GM18499 (cell line): ENCODE data around the gene ZNF423.

ENCODE experiments used
- ATAC-seq: cut with Tn5 transposase; IDR thresholded peaks from one replicate; pipeline ENCODE4 v1.9.1; 2021; ENCODE audit warnings: moderate number of reproducible peaks; ENCODE audit not compliant: insufficient read depth, unreplicated experiment

ZNF423 gene

DNA sequence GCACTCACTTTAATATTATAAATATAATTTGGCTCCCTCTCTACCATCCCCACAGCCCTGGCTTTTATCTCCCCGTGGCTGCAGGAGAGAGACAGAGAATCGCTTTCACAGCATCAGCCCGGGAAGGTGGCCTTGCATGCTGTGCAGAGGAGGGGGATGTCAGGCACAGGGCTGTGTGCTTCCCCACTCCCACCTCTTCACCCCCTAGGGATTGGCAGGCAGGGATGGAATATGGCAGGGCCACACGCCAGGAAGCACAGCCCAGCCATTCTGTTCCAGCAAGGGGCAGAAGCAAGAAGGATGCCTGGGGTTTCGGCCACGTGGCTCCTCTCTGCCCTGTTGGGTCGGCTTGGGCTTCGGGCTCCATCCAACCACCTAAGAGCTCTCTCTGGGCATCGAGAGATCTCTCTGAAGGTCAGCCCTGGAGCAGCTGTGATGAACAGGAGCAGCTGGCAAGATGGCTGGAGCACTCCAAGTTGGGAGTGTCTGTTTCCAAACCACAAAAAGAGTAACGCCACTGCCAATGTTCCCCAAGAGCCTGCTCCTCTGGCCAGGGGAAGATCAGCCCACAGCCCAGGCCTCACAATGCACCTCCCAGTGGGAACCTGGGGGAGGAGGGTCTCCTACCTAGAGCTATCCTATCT is 259.1 kb downstream of the ZNF423 start:
- no peak for ATAC-seq

DNA sequence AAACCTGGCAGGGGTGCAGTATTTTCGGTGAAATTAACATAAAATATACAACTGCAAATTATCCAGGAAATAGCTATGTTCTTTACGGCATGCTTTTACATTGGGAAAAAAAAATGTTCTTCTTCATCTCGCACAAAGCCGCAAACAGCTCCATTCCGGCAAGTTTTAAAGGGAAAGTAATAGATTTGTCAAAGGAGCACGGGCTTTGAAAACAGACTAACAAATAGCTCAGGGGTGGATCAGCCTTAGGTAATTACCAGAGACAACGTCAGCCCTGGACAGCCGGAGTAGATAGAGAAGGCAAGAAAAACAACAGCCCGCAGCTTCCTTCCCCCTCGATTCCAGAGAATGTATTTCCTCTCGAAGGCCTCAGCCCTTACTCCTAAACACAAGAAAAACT is 259.8 kb downstream of the ZNF423 start:
- ATAC-seq = no peak

DNA sequence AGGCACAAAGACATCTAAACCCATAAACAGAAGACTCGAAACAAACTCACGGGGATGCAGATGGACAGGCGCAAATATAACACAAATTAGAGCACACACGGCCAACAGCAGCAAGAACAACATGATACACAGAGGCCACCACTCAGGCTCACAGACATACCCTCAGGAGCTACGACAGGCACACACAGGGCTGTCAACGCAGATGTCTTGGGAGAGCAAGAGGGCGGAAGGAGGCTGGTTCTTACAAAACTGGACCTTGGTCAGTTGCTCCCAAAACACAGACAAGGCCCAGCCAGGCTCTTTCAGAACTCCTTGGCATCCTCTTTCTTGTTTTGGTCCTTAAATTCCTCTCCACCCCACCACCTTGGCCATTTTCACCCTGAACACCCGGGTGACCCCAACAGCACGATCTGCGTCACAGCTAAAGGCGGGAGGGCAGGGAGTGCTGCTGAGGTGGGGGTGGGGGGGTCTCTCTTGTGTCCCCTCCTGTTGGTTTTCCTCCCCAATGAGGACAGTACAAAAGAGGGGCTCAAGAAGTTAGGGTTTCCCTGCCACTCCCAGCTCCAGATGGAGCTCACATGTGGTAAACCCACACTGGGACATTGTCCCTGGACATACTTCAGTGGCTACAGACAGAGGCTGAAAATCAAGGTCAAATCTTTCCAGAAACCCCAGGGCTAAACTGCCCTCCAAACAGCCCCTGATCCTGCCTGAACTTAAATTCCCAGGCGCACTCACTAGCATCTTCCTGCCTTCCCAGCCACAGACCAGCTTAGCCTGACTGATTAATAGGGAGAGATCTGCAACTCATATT is 261.0 kb downstream of the ZNF423 start:
- ATAC-seq = no peak

DNA sequence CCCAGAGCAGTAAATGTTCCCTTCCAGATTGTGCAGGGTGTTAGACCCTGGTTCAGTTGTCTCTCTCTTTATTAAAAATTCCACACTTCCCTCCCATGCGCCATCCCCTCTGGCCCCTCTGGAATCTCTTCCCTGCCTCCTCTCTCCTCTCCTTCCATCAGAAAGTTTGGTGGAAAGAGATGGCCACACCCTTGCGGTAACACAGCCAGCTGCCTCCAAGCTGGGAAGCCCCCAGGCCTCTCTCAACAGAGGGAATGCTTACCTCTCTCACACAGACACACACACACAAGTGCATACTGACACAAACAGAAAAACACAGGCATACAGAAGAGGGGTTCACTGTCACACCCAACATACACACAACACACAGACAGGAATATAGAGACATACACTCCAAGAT is 261.8 kb downstream of the ZNF423 start:
- no peak for ATAC-seq

DNA sequence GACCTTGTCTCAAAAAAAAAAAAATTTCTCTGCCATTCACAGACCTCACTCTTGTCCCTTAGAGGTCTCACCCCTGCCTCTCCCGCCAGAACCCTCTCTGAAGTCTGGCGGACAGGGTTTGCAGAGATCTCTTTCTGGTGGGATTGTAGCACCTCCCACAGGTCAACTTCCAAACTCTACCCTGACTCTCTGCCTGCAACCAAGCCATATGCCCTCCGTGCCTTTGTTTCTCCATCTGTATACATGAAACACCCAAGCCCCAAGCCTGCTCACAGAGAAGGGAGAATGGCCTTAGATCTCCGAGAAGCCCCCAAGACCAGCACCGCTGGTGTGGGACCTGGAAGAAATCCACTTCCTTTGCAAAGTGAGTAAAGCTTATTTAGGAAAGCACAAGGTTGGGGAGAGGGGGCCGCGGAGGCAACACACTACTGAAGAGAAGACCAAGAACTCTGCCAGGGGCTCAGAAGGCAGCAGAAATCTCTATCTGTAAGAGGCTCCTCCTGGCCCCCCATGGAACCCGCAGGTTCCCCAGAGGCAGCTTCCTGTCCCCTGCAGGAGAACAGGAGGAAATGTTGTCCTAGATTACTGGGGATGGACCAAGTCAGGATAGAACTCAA is 262.4 kb downstream of the ZNF423 start:
- no peak for ATAC-seq

DNA sequence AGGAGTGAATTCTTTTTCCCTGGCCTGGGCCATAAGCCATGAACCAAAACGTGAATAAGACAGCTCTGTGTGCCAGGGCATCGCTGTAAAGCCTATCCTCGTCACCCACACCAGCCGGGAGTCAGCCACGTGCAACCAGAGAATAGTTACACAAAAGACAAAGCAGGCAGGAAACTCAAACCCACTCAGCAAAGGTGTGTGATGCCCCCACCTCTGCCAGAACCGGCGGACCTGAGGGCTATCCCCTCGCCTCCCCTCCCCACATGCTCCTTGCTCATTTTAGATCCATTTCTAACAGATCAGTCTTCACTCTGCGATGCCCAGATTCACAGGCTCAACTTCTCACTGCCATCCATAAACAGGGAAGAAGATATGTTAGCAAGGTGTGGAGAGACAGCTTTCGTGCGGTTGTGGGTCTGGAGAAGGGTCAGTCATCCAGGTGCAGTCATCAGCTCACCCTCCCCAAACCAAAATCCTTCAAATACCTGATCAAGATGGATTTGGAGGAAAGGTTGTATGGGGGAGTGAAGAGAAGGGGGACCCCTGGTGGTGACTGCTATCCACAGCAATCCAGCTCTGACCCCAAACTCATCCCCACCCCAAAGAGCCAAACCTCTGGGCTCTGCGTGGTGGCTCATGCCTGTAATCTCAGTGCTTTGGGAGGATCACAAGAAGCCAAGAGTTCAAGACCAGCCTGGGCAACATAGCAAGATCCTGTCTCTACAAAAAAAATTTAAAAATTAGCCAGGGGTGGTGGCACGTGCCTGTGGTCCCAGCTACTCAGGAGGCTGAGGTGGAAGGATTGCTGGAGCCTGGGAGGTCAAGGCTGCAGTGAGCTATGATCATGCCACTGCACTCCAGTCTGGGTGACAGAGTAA is 263.1 kb downstream of the ZNF423 start:
- ATAC-seq = no peak

DNA sequence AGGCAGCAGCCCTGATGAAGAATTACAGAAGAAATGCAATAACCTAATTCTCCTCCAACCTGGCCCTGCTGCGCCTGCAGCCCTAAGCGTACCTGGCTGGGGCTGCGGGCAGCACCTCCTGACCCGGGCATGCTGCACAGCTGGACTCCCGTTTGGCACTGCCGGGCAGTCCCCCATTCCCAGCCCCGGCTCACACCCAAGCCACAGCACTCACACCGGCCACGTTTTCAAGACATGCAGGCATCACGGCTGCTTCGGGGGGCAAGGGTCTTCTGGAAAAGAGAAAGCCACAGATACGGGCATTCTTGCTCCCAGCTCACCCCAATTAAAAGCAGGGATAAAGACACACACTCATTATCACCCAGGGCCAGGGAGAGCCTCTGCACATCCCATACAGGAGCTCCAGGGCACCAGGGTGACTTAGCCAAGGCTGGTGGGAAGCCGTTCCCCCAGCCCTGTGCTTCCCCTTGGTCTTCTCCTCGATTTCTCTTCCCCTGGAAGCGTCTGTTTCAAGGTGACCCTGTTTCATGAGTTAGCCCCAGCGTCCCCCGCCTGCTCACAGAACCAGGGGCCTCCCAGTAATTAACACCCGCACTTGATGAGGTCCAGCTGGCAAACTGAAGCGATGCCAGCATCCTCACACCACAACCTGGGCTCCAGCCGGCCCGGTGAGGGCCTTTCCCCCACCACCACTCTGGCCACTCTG is 265.6 kb downstream of the ZNF423 start:
- ATAC-seq = no peak

DNA sequence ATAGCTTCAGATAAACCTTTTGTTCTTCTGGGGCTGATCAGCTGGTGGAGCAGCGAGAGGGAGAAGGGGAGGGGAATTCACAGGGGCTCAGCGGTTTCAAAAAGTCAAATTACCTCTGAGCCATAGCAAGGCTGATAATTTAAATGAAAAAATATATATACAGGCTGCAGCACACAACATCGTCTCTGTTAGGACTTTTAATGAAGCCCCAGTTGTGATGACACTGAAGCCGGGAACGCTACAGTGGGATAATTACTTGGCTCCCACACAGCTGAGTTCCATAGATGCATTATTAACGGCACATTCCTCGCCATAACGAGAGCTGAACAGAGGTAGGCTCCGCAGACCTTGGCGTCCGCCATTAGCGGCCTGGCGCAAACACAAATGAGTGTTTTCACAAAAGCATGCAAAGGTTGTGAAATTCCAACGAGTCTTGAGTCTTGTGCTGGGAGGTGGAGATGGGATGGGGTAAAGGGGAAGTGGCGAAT is 266.3 kb downstream of the ZNF423 start:
- no peak for ATAC-seq

DNA sequence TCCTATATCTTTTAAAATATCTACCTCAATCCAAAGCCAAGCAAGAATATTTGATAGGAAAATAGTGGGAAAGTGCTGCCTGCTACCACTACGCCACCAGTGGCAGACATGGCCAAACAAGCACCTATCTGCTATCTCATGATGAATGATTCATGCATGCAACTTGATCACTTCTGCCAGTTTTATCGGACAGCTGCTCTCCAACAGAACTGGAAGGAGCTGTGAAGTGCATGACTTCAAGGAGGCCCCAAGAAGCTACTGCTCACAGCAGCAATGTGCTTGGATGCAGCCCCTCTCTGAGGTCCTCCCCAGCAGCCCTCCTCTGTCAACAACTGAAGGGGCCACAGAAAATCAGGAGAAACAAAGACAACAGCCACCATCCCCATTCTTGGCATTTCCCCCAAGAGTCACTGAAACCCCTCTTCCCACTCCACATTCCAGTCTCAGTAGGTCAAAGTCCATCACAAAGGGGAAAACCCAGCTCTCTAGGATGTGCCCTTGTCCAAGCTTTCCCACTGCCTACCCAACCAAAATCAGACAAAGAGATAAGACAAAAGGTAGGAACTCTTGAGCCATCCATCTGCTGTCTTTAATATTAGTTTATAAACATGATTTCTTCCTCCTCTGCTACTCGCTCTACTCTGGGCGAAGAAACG is 267.1 kb downstream of the ZNF423 start:
- no peak for ATAC-seq

DNA sequence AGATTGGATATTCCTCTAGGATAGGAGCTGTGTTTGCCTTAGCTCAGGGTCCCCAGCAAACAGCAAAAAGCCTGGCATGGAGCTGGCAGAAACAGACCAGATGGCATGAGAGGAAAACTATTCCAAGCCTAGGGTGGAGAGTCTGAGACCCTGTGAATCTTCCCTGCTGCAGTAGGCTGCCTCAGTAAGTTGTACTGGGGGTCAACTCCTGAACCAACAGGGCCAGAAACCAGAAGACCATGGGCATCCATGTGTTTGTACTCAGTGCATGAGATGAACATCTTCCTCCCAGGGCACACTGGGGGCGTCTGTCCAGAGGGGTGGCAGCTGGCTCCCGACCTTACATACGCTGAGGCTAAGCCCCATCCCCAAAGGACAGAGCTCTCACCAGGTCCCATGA is 267.9 kb downstream of the ZNF423 start:
- ATAC-seq = no peak

DNA sequence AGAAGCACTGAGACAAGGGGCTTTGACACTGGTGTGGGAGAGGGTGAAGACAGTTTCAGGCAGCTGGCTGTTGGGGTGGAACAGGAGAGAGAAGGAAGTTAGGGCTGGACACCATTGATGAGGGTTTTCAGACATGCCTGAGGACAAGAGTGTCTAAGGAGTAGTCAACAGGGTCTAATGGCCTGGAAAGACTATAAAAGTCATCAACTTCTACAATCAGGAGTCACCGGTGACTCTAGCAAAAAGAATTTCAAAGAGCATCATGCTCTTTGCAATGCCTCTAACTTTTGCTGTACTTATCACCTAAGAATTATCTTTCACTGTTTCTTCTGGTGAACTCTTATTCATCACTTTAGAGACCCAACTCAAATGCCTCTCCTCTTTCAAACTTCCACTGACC is 268.4 kb downstream of the ZNF423 start:
- no peak for ATAC-seq

DNA sequence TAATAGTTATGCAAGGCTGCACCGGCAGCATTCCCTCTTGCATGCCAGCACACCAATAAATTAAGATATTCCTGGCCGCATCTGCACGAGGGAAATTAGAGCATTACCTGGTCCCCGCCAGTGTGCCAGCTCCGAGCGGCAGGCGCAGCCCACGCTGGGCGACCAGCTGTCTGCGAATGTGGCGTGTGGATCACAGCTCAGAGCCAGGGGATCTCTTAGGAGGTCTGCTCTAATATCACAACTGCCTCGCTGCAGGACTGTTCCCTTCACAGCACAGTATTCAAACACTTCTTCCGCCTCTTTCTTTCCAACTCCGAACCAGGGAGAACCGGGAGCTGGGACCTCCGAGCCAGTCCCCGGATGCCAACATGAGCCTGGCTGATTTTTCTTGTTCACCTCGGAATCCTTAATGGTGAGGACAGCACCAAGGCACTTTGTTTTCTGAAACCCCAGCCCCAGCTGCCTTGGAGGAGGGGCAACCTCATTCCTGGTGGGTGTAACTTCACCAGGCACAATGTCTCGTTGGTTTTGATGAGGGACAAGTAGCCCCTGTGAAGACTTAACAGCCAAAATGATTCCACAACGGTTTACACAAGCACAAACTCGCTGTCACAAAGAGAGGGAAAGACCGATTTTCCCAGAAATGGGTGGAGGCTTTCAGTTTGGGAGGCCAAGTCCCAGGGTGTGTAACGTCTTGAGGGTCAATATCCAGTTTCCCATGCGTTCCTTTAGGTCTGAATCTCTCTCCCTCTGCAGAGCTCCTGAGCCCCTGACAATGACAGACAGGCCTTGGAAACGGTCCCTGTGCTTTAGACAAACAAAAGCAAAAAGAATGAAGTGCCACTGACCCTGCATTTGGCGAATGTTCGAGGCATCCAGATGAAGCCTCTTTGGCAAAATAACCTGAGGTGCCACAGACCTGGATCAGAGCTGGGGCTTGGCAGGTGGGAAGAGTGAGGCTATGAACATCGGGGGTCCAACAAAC is 269.2 kb downstream of the ZNF423 start:
- no peak for ATAC-seq

DNA sequence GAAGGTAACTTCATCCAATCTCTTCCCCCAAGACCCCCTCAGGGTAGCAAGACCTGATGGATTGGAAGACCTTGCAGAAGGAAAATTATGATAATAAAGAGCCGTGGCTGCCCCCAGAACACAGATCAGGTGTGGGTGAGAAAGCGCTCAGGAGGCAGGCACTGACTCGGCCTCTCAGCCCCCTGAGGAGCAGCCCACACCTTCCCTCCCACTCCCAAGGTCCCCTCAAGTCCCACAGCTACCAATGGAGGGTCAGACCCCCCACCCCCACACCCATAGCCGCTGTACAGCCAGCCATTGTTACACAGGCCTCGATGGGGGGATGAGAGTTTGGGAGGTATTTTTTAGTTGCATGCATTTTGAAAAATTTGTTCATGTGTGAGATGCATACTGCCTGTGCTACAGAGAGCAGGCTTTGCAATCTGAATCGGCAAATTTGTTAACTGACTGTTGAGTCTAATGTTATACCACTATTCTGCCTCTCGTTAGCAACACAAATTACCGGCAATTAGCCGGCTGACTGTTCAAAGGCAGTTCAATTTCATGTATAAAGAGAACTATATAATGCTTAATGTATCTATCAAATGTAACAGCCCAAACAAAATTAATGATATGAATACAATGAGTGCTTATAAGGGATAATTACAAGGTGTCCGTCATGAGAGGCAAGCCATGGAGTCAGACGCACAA is 270.6 kb downstream of the ZNF423 start:
- ATAC-seq = no peak

DNA sequence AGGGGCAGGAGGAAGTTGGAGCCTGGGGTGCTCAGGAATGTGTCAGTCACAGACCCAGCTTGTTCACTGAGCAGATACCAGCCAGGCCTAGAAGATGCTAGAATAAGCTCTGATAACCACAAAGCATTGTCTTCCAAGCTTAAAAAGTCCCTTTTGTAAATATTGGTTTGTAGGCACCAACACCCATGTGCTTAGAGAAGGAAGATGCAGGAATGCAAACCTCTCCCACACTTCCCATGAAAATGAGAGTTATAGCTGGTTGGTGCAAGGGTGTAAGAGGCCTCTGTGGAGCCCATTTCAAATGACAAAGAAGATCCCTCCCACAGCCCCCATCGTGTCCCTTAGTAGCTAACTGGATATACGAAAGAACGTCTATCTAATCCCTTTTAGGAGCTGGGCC is 272.0 kb downstream of the ZNF423 start:
- ATAC-seq = no peak

DNA sequence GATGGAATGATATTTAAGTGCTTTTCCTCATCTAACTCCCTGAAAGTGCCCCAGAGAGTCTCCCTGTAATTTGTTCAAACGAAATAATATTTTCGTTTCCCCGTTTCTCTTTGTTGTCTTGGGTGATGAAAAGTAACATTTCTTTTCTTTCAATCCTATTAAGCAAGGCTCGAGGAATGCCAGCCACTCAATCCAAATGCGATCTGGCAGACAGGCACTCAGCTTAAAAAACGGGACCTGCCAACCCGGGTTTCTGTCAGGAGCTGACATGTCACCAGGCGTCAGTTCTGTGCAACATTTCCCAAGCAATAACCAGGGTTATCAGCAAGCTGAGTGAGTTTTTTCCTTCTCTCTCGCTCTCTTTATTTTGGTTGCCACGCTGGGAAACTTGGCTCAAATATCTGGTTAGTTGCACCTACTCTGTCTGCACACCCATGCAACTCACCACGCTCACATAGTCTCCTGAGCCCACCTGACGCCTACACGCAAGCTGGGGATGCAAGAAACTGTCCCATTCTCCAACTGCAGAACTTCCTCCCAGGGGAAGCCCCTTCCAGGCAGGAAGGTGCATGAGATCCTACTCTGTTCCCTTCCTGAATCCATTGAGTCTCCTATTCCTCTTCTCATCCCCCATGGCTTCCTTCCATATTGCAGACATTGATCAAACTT is 274.1 kb downstream of the ZNF423 start:
- no peak for ATAC-seq

DNA sequence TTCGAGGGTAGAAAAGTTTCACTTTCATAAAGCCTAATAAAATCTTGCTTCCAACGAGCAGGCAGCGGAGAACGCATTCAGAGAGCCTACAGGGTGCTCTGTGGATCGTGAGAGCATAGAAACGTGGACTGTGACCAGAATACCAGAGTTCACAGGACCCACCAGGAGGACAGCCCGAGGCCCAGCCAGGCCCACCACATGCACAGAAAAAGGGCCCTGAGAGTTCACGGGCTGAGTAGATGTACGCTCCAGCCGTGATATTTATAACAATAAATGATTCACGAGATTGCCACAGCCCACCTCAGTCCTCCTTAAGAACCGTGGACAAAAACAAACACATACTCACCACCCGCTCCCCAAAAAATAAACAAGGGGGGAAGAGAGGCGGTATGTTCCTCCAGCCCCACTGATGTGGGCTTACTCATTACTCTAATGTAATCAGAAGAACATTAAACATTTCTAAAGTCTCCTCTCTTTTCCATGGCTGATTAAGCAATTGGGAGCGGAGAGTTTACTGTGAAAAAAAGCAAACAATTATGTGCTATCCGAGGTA is 275.1 kb downstream of the ZNF423 start:
- ATAC-seq = no peak
